DND-41 (cell line): ENCODE measurements around the gene EIF6.

Source experiments
- EZH2 ChIP-seq: IDR thresholded peaks from 3 replicates; pipeline ENCODE4 v1.6.1; 2012; ENCODE audit warnings: borderline replicate concordance, low read depth, mild to moderate bottlenecking, moderate library complexity, low read length, inconsistent platforms; ENCODE audit not compliant: severe bottlenecking
- TF ChIP-seq, protein P1 (sequence below): IDR thresholded peaks from 2 replicates; pipeline ENCODE4 v1.5.1; 2012; ENCODE audit warnings: borderline replicate concordance, low read length, moderate library complexity, mild to moderate bottlenecking; ENCODE audit not compliant: poor library complexity, severe bottlenecking; ENCODE audit errors: extremely low read depth

DNA sequence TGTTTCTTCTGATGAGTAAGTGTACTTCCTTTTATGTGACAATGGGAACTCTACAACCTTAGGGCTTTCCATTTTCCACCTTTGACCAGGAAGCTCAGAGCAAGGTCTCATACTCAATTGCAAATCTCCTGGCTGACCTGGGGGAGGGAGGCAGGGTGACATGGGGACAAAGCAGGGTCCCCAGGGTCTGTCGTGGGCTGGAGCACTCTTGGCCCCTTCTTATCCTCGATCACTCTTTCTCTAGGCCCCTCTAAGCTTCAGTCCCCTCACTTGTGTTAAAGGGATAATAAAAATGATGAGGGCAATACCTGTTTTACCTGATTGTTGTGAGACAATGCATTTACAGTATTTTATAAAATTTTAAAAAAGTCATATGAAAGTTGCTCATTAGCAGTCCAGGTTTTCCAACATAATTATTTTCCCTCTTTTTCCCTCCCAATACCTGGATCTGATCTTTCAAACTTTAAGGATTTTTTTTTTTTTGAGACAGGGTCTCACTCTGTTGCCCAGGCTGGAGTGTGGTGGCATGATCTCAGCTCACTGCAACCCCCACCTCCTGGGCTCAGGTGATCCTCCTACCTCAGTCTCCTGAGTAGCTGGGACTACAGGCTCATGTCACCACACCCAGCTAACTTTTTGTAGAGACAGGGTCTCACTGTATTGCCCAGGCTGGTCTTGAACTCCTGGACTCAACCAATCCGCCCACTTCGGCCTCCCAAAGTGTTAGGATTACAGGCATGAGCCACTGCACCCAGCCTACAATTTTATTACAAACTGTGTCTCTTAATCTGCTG lies 16.1 kb upstream of the EIF6 start:
- TF ChIP-seq, protein P1, sequence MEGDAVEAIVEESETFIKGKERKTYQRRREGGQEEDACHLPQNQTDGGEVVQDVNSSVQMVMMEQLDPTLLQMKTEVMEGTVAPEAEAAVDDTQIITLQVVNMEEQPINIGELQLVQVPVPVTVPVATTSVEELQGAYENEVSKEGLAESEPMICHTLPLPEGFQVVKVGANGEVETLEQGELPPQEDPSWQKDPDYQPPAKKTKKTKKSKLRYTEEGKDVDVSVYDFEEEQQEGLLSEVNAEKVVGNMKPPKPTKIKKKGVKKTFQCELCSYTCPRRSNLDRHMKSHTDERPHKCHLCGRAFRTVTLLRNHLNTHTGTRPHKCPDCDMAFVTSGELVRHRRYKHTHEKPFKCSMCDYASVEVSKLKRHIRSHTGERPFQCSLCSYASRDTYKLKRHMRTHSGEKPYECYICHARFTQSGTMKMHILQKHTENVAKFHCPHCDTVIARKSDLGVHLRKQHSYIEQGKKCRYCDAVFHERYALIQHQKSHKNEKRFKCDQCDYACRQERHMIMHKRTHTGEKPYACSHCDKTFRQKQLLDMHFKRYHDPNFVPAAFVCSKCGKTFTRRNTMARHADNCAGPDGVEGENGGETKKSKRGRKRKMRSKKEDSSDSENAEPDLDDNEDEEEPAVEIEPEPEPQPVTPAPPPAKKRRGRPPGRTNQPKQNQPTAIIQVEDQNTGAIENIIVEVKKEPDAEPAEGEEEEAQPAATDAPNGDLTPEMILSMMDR, result no peak
- no peak for TF ChIP-seq EZH2
